ENCODE results near the gene LRSAM1. TPM values are rescaled to one million over a fixed set of nuclear protein-coding genes. Genes with fewer than 3 reads are reported as not detected.

Gene LRSAM1
- total and polyA plus RNA-seq, 4 donors, result 6.6 to 9.7 (median 7.1) TPM

- H3K36me3 ChIP-seq (ENCODE audit: control insufficient read depth in 4 of 4, insufficient read depth in 3 of 4, low read depth in 1 of 4, low read length in 3 of 4), result peaks cover 0 to 5% (median 1%) of the 10 kb centered on the region in 4 donors
These were observed 72.1 kb downstream of the LRSAM1 start for GRCh38 chr9:127523312-127523851.

DNA sequence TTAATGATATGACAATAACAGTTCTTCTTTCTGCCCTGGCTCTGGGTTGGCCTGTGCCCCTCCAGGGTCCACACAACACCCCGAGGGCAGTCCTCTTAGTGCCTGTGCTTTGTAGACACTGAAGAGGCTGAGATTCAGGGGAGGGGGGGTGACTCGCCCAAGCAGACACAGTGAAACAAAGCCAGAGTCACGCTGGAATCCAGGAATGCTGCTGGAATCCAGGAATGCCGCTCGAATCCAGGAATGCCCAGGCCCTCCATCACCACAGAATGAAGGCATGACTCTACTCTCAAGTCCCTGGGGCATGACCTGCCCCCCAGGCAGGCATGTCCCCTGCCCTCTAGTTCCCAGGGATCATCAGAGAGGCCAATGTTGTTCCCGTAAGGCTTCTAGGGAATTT lies 73.1 kb downstream of the LRSAM1 start:
- Histone ChIP-seq H3K9me3 (ENCODE audit: control insufficient read depth in 4 of 4, low read length in 3 of 4) (peaks cover 0 to 10% (median 6%) of the 10 kb centered on the region in 4 donors), H3K4me1 (ENCODE audit: control insufficient read depth in 4 of 4, insufficient read depth in 4 of 4, low read length in 3 of 4) (peaks cover 0 to 14% (median 0%) of the 10 kb centered on the region in 4 donors), H3K4me3 (ENCODE audit: low read depth in 1 of 3, low read length in 3 of 3) (no peak overlapping the region), H3K9ac (ENCODE audit: low read depth in 1 of 2, low read length in 2 of 2) (no peak overlapping the region), H3K27ac (ENCODE audit: low read depth in 1 of 2, low read length in 2 of 2) (no peak overlapping the region), H3K27me3 (ENCODE audit: control insufficient read depth in 4 of 4, insufficient read depth in 4 of 4, low read length in 3 of 4) (no peaks in the 10 kb centered on the region), H3K36me3 (ENCODE audit: control insufficient read depth in 4 of 4, insufficient read depth in 3 of 4, low read depth in 1 of 4, low read length in 3 of 4) (peaks cover 0 to 5% (median 1%) of the 10 kb centered on the region in 4 donors)
- WGBS, result 83% methylated on average over 6 of the region's 6 CpGs
- DNase-seq (ENCODE audit: low spot score), result no peak
- no peak for TF ChIP-seq HNF4G (IDR thresholded peaks at IDR 0.05)
- TF ChIP-seq, protein P1, sequence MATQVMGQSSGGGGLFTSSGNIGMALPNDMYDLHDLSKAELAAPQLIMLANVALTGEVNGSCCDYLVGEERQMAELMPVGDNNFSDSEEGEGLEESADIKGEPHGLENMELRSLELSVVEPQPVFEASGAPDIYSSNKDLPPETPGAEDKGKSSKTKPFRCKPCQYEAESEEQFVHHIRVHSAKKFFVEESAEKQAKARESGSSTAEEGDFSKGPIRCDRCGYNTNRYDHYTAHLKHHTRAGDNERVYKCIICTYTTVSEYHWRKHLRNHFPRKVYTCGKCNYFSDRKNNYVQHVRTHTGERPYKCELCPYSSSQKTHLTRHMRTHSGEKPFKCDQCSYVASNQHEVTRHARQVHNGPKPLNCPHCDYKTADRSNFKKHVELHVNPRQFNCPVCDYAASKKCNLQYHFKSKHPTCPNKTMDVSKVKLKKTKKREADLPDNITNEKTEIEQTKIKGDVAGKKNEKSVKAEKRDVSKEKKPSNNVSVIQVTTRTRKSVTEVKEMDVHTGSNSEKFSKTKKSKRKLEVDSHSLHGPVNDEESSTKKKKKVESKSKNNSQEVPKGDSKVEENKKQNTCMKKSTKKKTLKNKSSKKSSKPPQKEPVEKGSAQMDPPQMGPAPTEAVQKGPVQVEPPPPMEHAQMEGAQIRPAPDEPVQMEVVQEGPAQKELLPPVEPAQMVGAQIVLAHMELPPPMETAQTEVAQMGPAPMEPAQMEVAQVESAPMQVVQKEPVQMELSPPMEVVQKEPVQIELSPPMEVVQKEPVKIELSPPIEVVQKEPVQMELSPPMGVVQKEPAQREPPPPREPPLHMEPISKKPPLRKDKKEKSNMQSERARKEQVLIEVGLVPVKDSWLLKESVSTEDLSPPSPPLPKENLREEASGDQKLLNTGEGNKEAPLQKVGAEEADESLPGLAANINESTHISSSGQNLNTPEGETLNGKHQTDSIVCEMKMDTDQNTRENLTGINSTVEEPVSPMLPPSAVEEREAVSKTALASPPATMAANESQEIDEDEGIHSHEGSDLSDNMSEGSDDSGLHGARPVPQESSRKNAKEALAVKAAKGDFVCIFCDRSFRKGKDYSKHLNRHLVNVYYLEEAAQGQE (IDR thresholded peaks at IDR 0.05), result peak; percentile 21

More at GRCh38 chr9:127523312-127523851, 72.1 kb downstream of the LRSAM1 start:
- Histone ChIP-seq H3K27me3 (ENCODE audit: control insufficient read depth in 4 of 4, insufficient read depth in 4 of 4, low read length in 3 of 4) (no peaks in the 10 kb centered on the region), H3K27ac (ENCODE audit: low read depth in 1 of 2, low read length in 2 of 2) (no peak overlapping the region), H3K4me3 (ENCODE audit: low read depth in 1 of 3, low read length in 3 of 3) (no peak overlapping the region), H3K9ac (ENCODE audit: low read depth in 1 of 2, low read length in 2 of 2) (no peak overlapping the region), H3K4me1 (ENCODE audit: control insufficient read depth in 4 of 4, insufficient read depth in 4 of 4, low read length in 3 of 4) (peaks cover 0 to 15% (median 0%) of the 10 kb centered on the region in 4 donors), H3K9me3 (ENCODE audit: control insufficient read depth in 4 of 4, low read length in 3 of 4) (peaks cover 0 to 10% (median 6%) of the 10 kb centered on the region in 4 donors)
- no peak for DNase-seq (ENCODE audit: low spot score)
- TF ChIP-seq, protein P1 (IDR thresholded peaks at IDR 0.05), result no peak
- TF ChIP-seq NR2F2 (IDR thresholded peaks at IDR 0.05) (no peak), RAD21 (IDR thresholded peaks at IDR 0.05) (no peak)
- TF ChIP-seq, protein P2, sequence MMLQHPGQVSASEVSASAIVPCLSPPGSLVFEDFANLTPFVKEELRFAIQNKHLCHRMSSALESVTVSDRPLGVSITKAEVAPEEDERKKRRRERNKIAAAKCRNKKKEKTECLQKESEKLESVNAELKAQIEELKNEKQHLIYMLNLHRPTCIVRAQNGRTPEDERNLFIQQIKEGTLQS (IDR thresholded peaks at IDR 0.05), result no peak
- TF ChIP-seq, protein P3, sequence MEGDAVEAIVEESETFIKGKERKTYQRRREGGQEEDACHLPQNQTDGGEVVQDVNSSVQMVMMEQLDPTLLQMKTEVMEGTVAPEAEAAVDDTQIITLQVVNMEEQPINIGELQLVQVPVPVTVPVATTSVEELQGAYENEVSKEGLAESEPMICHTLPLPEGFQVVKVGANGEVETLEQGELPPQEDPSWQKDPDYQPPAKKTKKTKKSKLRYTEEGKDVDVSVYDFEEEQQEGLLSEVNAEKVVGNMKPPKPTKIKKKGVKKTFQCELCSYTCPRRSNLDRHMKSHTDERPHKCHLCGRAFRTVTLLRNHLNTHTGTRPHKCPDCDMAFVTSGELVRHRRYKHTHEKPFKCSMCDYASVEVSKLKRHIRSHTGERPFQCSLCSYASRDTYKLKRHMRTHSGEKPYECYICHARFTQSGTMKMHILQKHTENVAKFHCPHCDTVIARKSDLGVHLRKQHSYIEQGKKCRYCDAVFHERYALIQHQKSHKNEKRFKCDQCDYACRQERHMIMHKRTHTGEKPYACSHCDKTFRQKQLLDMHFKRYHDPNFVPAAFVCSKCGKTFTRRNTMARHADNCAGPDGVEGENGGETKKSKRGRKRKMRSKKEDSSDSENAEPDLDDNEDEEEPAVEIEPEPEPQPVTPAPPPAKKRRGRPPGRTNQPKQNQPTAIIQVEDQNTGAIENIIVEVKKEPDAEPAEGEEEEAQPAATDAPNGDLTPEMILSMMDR (IDR thresholded peaks at IDR 0.05; ENCODE audit: low read depth, low read length, missing input control), result peak; percentile 23
- 93% methylated on average over 9 of the region's 9 CpGs for WGBS

Measured in liver (tissue), 9 donors.